ENCODE data around the gene AIDA.

DNA sequence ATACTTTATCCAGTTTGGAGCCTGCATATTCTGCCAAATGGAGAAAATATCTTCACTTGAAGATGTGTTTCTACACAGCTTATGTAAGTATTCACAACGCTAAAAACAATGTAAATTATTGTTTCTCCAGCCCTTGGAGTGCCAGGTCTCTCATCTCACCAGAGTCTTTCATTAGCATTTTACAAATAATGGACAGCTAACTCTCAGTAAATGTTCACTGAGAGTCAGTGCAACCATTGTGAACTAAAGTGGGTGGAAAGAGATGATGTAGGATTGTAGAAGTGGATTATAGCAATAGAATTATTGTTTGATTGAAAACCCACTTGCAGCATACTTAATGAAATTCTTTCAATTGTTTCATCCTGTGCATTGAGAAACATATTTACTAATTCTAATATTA lies 16.5 kb upstream of the AIDA start:
- TF ChIP-seq, protein P1, sequence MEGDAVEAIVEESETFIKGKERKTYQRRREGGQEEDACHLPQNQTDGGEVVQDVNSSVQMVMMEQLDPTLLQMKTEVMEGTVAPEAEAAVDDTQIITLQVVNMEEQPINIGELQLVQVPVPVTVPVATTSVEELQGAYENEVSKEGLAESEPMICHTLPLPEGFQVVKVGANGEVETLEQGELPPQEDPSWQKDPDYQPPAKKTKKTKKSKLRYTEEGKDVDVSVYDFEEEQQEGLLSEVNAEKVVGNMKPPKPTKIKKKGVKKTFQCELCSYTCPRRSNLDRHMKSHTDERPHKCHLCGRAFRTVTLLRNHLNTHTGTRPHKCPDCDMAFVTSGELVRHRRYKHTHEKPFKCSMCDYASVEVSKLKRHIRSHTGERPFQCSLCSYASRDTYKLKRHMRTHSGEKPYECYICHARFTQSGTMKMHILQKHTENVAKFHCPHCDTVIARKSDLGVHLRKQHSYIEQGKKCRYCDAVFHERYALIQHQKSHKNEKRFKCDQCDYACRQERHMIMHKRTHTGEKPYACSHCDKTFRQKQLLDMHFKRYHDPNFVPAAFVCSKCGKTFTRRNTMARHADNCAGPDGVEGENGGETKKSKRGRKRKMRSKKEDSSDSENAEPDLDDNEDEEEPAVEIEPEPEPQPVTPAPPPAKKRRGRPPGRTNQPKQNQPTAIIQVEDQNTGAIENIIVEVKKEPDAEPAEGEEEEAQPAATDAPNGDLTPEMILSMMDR (IDR thresholded peaks at IDR 0.05; ENCODE audit: borderline replicate concordance, extremely low read depth, low read length, poor library complexity, severe bottlenecking): no peak
- no peak for TF ChIP-seq EZH2 (IDR thresholded peaks at IDR 0.05; ENCODE audit: borderline replicate concordance, low read depth, low read length, severe bottlenecking)

Measured in DND-41 (cell line).